Measurements from ENCODE around the gene C17orf67. TPM values are rescaled to one million over a fixed set of nuclear protein-coding genes. Genes with fewer than 3 reads are reported as not detected.

The C17orf67 gene
- total and polyA plus RNA-seq, 9 of the 15 experiments (the other 6 are each of a cell fraction or from before 2014, with no cell fraction given): 0.07 to 1.7 (median 0.59) TPM

DNA sequence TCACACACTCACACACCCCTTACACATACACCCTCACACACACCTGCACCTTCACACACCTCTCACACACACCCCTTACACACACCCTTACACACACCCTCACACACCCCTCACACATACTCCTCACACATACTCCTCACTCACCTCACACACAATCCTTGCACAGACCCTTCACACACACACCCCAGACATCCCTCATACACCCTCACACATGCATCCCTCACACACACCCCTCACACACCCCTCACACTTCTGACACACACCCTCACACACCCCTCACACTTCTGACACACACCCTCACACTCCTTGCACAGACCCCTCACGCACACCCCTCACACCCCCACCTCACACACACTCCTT lies 23.9 kb downstream of the C17orf67 start:
- Histone ChIP-seq H4K20me1 (replicated peaks; ENCODE audit: control insufficient read depth, insufficient read depth, low read length) (no peaks in the 10 kb centered on the region), H3K27ac (ENCODE audit: extremely low read depth, low read depth, low read length) (no peak overlapping the region), H3K36me3 (ENCODE audit: control insufficient read depth, insufficient read depth, low read length) (no peaks in the 10 kb centered on the region), H3K27me3 (ENCODE audit: control insufficient read depth in 2 of 2, insufficient read depth in 2 of 2, low read length in 2 of 2) (peaks cover 24 to 26% of the 10 kb centered on the region in 2 experiments), H3K9me1 (ENCODE audit: control insufficient read depth, insufficient read depth, low read length) (no peaks in the 10 kb centered on the region), H3K4me1 (replicated peaks in 1 of 2; ENCODE audit: control insufficient read depth in 2 of 2, insufficient read depth in 2 of 2, low read length in 2 of 2) (peaks cover 0 to 3% of the 10 kb centered on the region in 2 experiments; a peak in 2 of 5 replicates), H2AFZ (ENCODE audit: low read depth, low read length) (no peak overlapping the region), H3K9me3 (replicated peaks; ENCODE audit: control insufficient read depth, insufficient read depth, low read depth, low read length) (no peaks in the 10 kb centered on the region), H3K79me2 (ENCODE audit: control insufficient read depth, insufficient read depth, low read length) (no peaks in the 10 kb centered on the region), H3K4me2 (ENCODE audit: insufficient read depth, low read length) (no peak overlapping the region), H3K9ac (ENCODE audit: insufficient read depth in 1 of 2, low read depth in 2 of 2, low read length in 2 of 2) (no peak overlapping the region), H3K4me3 (no peak overlapping the region)
- intact Hi-C loops (cut with micrococcal nuclease) (no loop called here), in situ Hi-C loops (cut with MboI) (no loop called here)
- 0% methylated on average over 1 of the region's 1 CpG for WGBS (ENCODE audit: insufficient coverage, low coverage, missing lambda C conversion rate)
- BruUV-seq (replicated peaks): no TSS peak
- ChIA-PET CTCF (ENCODE audit: low intra/inter-chr PET ratio) (no interaction called here), POLR2A (no interaction called here)
- DNase-seq (ENCODE audit: extremely low read depth in 1 of 4, low spot score in 3 of 4) (no peak), FAIRE-seq (no peak), ATAC-seq (no peak)
- TF ChIP-seq ZNF77 (CRISPR knock-in tag; IDR thresholded peaks at IDR 0.05) (no peak), SP2 (IDR thresholded peaks at IDR 0.05; ENCODE audit: extremely low read depth, low read depth, low read length, poor library complexity, severe bottlenecking) (no peak), KDM1A (IDR thresholded peaks at IDR 0.05) (no peak), GTF2A2 (tag; IDR thresholded peaks at IDR 0.05) (no peak)
- TF ChIP-seq, protein P1, sequence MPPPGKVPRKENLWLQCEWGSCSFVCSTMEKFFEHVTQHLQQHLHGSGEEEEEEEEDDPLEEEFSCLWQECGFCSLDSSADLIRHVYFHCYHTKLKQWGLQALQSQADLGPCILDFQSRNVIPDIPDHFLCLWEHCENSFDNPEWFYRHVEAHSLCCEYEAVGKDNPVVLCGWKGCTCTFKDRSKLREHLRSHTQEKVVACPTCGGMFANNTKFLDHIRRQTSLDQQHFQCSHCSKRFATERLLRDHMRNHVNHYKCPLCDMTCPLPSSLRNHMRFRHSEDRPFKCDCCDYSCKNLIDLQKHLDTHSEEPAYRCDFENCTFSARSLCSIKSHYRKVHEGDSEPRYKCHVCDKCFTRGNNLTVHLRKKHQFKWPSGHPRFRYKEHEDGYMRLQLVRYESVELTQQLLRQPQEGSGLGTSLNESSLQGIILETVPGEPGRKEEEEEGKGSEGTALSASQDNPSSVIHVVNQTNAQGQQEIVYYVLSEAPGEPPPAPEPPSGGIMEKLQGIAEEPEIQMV (tag; conservative IDR thresholded peaks at IDR 0.05; ENCODE audit: low read depth): no peak

All from K562 (cell line).